Uterus (tissue), 2 donors: ENCODE results near the gene DHX34.

ENCODE experiments used
- POLR2A ChIP-seq, 2 donors: fragments of 450-650 bp; IDR thresholded peaks; one replicate each; pipeline ENCODE4 v1.6.1; 2016; ENCODE audit warnings: antibody characterized with exemption in 2 of 2, mild to moderate bottlenecking in 1 of 2, moderate library complexity in 1 of 2
- TF ChIP-seq, protein P1 (sequence below), 4 experiments: fragments of 200-600 bp in 2 of 4; fragments of 450-650 bp in 2 of 4; sonication (generic) in 2 of 4; IDR thresholded peaks; one replicate each; pipeline ENCODE4 v1.5.1; 2016 to 2019; ENCODE audit warnings: antibody characterized with exemption in 4 of 4, mild to moderate bottlenecking in 2 of 4, moderate library complexity in 1 of 4

DNA sequence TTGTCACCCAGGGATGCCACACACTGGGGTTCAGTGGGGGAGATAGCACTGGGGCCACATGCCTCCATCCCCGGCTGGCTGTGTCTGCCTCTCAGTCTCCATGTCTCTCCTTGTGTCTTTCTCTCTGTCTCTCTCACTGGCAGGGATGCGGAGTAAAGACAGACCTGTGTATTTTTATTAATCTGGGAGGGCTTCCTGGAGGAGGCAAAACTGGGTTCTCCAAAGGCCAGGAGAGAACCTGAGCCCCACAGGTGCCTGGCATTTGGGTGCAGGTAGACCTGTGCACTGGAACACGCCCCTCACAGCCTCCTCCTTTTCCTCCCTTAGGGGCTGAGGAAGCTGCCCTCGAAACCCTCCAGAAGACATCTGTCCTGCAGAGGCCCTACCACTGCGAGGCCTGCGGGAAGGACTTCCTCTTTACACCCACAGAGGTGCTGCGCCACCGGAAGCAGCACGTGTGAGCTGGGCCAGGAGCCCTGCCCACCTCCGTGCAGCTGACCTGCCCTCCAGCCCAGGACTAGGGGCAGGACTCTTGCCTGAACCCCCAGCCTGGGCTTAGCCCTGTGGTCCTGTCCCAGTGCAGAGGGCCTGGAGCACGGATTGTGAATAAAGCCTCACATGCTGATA, 32.7 kb downstream of the DHX34 start:
- TF ChIP-seq, protein P1, sequence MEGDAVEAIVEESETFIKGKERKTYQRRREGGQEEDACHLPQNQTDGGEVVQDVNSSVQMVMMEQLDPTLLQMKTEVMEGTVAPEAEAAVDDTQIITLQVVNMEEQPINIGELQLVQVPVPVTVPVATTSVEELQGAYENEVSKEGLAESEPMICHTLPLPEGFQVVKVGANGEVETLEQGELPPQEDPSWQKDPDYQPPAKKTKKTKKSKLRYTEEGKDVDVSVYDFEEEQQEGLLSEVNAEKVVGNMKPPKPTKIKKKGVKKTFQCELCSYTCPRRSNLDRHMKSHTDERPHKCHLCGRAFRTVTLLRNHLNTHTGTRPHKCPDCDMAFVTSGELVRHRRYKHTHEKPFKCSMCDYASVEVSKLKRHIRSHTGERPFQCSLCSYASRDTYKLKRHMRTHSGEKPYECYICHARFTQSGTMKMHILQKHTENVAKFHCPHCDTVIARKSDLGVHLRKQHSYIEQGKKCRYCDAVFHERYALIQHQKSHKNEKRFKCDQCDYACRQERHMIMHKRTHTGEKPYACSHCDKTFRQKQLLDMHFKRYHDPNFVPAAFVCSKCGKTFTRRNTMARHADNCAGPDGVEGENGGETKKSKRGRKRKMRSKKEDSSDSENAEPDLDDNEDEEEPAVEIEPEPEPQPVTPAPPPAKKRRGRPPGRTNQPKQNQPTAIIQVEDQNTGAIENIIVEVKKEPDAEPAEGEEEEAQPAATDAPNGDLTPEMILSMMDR (IDR thresholded peaks at IDR 0.05): no peak
- no peak for TF ChIP-seq POLR2A (IDR thresholded peaks at IDR 0.05)
